ENCODE measurements around the gene CDC37.
"Not testable (repeated sequence)": the region's sequence is repeated elsewhere in the genome, so short reads cannot be mapped to it uniquely, and the experiment has no call there.

The CDC37 gene

GRCh38 chr19:10393137-10393536, 10.2 kb downstream of the CDC37 start:
- DNase-seq = no peak

DNA sequence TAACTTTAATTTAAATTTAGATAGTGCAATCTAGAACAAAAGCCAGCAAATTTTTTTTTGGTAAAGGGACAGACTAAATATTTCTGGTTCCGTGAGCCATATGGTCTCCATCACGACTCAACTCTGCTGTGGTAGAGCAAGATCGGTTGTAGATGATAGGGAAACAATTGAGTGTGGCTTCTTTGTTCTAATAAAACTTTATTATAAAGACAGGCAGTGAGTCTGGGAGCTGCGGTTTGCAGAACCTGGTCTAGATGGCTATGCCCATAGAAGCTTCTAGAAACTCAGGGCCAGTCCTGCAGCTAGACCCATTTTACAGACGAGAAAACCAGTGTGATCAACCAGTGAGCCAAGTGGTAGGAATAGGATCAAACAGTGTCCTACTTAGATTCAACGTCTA, 11.2 kb downstream of the CDC37 start:
- no peak for DNase-seq

DNA sequence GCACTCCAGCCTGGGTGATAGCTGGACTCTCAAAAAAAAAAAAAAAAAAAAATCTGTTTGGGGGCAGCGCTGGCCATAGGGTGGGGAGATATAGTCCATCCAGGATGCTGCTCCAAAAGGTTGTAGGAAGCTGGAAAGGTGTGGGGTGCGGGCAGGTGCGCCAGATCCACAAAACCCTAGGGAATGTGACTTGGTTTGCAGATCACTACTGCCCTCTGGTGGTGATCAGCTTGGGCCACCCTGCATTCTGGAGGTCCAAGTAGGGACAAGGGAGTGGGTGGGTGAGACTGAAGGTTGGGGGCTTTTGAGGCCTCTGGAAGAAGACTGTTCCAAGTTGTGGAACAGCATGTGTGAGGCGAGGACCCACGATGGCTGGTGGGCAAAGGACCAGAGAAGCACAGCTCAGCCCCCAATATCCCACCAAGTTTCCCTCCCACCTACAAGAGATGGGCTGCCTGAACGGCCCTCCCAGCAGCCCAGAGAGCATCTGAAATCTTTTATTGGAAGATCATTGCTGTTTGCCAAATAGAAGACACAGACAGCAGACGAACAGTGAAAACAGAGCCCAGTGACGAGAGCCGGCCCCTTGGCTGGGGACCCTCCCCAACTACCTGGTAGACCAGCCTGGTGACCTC, 12.6 kb downstream of the CDC37 start:
- peak; percentile 12 for DNase-seq

DNA sequence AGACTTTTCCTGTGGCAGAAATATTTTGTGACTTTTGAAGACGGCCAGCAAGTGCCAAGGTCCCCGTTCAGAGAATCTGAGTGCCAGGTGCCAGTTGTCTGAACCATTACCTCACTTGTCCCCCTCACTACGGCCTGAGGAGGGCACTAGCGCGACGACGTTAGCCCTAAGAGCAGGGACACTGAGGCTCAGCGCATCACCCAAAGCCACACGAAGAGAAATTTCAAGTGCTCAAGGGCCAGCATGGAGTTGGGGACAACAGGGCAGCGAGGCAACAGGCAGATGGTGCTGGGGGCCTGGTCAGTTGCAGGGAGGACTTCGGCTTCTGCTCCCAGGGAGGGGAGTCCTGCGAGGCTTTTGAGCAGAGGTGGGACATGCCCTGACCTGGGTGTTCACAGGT, 13.5 kb downstream of the CDC37 start:
- no peak for DNase-seq

DNA sequence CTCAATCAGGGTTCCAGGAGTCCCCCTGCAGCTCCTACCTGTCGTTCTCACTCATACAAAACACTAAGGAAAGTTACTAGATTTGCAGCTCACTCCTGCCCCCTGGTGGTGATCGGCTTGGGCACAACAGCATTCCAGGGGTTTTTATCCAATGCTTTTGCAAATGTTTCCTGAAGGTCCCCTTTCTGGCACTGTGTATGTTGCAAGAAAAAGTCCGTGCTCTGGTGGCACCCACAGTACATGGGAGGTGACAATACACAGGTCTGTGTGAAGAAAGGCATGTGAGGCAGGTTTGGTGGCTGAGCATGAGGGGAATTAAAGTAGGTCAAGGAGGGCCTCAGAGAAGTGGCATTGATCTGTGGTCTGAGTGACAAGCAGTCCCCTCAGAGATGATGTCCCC, 14.4 kb downstream of the CDC37 start:
- DNase-seq = no peak

- DNase-seq = no peak
These were observed 18.8 kb downstream of the CDC37 start for GRCh38 chr19:10384580-10384979.

GRCh38 chr19:10383223-10383499, 20.2 kb downstream of the CDC37 start:
- not testable (repeated sequence) for DNase-seq

GRCh38 chr19:10380313-10381102, 22.8 kb downstream of the CDC37 start, which contains the start of gene TYK2:
Gene TYK2, minus strand, starts transcription at chr19:10380572. Its CDS starts 2,166 bp downstream, at chr19:10378406.
- peak; percentile 96 for DNase-seq

DNA sequence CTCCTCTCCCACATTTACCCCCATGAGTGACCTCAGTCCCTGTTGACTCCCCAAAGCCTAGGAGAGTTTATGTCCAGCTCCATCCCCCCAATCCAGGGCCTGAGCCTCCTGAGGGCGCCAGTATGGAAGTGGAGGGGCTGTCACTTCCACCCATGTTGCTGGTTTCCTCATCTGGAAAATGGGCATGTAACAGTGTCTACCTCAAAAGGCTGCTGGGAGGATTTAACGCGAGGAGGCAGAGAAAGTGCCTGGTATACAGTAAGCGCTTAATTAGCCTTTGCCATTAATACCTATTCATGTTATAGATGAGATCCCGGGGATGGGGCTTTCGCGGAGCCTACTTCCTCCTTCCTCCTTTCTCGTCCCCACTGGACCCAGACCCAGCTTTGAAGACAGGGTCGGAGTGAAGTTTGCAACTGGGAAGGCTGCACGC, 23.4 kb downstream of the CDC37 start:
- DNase-seq = no peak

DNA sequence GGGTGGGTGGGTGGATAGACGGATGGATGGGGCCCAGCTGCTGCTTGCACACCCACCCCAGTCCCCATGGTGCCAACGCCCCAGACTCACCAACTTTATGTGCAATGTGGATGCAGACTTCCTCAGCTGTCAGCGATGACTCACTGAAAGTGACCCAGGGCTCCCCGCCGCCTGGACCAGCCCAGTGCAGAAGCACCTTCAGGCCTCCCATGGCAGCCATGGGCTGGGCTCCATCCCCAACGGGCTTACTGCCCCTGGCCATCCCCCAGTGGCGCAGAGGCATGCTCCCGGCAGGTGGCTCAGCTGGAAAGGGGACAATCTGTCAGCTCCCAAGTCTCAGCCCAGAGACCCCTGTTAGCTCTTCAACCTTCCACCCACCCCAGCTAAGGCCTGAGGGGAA, 25.2 kb downstream of the CDC37 start:
- DNase-seq = no peak

DNA sequence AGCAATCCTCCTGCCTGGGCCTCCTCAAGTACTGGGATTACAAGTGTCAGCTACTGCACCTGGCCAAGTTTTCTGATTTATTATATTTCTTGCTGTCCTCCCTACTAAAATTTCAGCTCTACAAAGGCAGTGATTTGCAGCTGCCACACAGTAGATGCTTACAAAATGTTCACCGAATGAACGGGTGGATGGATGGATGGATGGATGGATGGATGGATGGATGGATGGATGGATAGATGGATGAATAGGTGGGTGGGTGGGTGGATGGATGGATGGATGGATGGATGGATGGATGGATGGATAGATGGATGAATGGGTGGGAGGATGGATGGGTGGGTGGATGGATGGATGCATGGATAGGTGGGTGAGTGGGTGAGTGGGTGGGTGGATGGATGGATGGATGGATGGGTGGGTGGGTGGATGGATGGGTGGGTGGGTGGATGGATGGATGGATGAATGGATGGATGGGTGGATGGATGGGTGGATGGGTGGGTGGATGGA, 26.2 kb downstream of the CDC37 start:
- not testable (repeated sequence) for DNase-seq

- no peak for DNase-seq
These were observed 28.4 kb downstream of the CDC37 start for GRCh38 chr19:10374931-10375330.

GRCh38 chr19:10372690-10373089, 30.7 kb downstream of the CDC37 start:
- no peak for DNase-seq

GRCh38 chr19:10368101-10368803, 35.1 kb downstream of the CDC37 start:
- no peak for DNase-seq

DNA sequence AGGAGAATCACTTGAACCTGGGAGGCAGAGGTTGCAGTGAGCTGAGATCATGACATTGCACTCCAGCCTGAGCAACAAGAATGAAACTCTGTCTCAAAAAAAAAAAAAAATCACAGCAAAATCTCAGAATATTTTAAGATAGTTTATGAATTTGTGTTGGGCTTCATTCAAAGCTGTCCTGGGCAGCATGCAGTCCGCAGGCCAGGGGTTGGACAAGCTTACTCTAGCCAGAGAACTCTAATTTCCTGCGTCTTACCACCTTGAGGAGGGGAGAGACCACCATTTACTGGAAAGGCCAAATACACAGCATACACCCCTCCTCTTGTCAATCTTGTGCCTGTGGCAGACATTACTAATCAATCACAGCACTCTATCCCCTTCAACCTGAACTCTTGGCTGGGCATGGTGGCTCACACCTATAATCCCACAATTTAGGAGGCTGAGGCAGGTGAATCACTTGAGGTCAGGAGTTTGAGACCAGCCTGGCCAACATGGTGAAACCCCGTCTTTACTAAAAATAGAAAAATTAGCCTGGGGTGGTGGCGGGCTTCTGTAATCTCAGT, 36.3 kb downstream of the CDC37 start:
- DNase-seq = not testable (repeated sequence)

- DNase-seq = no peak
These were observed 37.8 kb downstream of the CDC37 start for GRCh38 chr19:10365518-10365917.

DNA sequence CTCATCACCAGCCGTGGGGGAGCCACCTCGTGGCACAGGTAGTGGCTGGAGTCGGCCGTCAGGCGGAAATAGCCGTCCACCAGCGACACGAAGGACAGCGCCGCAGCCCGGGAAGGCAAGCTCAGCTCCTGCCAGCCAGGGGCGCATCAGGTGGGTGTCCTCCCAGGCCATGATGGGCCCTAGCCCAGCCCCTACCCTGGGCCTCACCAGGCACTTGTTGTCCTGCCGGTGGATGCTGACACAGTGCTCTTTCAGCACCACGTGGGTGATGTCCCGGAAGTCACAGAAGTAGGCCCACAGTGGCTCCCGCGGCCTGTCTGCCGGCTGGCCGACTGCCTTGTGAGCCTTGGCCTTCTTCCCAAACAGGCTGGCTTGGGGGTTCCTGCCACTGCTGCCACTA, 38.7 kb downstream of the CDC37 start:
- no peak for DNase-seq

- DNase-seq = no peak
These were observed 39.5 kb downstream of the CDC37 start for GRCh38 chr19:10363789-10364281.

DNA sequence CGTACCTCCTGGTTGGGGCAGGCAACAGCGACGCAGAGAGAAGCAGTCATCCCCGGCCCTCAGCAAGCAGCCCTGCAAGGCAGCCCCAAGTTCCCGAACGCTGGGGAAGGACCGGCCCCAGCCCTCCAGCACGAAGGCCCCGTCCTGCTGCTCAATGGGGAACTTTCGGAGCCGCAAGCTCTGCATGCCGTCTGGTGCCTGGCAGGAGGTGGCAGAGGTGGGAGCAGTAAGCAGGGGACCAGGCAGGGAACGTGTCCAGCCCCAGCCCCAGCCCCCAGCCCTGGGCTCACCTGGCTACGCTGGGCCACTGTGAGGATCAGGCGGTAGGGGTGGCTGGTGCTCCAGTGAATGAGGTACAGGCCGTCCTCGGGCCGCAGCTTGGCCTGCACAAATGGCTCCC, 41.1 kb downstream of the CDC37 start:
- DNase-seq = no peak

DNA sequence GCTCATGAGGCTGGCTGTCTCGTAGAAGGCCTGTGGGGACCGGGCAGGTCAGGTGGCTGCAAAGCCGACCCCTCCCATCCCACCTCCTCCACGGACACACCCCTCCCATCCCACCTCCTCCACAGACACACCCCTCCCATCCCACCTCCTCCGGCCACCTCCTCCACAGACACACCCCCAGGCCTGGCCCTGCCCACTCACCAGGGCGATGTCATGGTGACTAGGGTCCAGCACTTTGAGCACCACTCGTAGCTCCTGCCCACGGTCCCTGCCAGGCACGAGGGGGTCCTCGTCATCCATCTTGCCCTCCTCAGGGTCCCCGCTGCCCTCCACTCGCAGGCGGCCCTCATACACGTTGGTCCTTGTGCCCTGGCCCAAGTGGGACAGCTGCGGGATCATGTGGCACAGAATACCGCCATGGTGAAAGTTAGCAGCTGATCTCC, 41.8 kb downstream of the CDC37 start:
- DNase-seq = no peak

DNA sequence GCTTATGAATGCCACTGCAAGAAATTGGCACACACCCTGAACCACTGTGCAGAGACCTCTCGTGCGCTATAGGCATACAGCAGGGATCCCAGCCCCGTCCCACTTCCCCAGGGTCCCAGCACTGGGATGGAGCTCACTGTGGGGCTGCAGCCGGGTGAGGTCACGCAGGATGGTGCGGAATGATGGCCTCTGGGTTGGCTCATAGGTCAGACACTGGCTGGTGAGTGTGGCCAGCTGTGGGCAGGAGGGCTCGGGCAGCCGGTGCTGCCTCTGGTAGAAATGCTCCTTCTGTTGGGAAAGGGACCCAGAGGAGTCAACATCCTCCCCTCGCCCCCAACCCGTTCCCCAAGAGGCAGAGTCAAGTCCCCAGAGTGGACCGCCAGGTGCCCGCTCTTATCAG, 46.9 kb downstream of the CDC37 start:
- DNase-seq = no peak

- no peak for DNase-seq
These were observed 49.5 kb downstream of the CDC37 start for GRCh38 chr19:10353793-10354391.
